GM19324 (cell line): ENCODE data around the gene PSMB1.
A peak's percentile ranks its signal among the peaks of the same experiment; 100 is the strongest.
"Not testable (repeated sequence)": the region's sequence is repeated elsewhere in the genome, so short reads cannot be mapped to it uniquely, and the experiment has no call there.

Experiments
- ATAC-seq: cut with Tn5 transposase; IDR thresholded peaks from one replicate; pipeline ENCODE4 v1.9.1; 2021; ENCODE audit warnings: mild to moderate bottlenecking, moderate library complexity; ENCODE audit not compliant: unreplicated experiment, low FRiP score

PSMB1 gene

GRCh38 chr6:170536671-170537070, 16.4 kb downstream of the PSMB1 start:
- ATAC-seq: no peak

- no peak for ATAC-seq
Measured at GRCh38 chr6:170535004-170535403, 18.1 kb downstream of the PSMB1 start.

DNA sequence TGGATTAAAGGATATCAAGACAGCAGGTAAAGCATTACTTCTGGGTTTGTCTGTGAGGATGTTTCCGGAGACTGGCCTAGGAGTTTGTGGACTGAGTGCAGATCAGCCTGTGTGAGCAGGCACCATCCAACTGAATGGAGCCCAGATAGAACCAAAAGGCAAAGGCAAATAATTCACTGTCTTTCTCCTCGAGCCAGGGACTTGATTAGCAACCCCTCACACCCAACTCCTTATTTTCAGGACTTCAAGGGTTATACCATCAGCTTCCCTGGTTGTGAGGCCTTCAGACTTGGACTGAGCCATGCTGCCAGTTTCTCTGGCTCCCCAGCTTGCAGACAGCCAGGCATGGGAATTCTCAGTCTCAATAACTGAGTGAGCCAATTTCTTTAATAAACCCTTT, 19.3 kb downstream of the PSMB1 start:
- ATAC-seq: no peak

DNA sequence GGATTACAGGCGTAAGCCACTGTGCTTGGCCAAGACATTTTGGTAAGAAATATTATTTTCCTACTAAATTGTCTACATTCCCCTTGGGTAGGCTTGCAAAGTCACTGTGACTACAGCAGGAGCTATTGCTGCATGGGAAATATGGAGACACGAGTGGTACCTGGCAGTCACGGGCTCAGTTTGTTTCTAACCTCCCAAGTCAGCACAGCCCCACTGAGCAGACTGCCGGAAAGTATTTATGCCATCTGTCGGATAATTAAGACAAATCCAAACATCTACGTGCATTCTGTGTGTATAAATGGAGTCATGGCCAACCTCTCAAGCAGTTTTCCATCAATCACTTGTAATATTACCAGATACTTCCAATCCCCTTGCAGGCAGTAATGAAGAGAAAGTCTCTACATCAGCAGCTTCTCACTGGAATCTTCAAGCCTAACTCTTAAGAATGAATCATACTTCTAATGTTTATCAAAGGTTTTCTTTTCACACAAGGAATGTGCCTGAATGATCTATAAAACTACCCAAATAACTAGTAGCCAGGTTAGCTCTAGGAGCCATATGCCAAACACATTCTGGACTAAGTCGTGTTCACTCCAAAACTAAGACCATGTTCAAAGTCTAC, 20.1 kb downstream of the PSMB1 start:
- no peak for ATAC-seq

- peak; percentile 77 for ATAC-seq
Measured at GRCh38 chr6:170529839-170530469, 23.2 kb downstream of the PSMB1 start.

GRCh38 chr6:170527995-170528394, 25.1 kb downstream of the PSMB1 start:
- ATAC-seq: not testable (repeated sequence)

- no peak for ATAC-seq
Measured at GRCh38 chr6:170525795-170526194, 27.3 kb downstream of the PSMB1 start.

GRCh38 chr6:170524172-170524502, 29.0 kb downstream of the PSMB1 start:
- ATAC-seq: no peak

DNA sequence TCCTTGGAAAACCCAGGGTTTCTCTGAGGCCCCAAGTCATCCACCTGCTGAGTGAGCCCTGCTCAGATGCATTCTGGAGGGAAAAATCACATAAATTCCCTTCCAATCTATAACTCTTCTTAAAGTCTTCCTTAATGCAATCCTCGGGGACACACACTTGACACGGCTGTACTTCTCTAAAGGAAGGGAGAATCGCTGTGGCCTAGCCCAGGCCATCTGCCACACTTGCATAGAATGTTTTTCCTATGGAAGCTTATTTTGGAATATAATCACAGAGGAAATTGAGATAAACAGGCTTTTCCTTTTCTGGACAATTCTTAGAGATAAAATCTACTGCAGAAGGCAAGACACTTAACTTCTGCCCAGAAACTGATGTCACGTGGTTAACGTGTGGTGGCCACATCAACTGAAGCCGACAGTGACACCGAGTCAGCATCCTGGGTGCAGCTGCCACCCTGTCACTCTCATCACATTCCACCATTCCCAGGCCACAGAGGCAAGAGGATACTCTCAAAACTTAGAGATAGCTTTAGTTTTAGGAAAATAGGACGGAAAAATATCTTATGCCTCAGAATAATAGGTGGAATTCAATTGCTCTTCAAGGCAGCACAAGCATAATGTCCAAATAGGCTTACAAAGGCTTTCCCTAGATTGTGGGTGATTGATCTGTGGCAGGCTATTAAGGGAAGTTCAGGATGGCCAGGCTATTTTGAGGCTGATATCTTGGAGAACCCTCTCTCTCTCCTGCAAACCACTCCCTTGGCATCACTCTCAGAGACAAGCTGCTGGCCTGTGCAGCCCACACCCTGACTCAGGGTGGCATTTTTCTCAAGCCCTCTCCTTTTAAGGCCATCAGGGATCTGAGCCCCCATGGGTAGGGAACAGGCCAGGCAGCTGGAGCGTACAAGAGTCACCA, 29.6 kb downstream of the PSMB1 start:
- ATAC-seq: no peak

DNA sequence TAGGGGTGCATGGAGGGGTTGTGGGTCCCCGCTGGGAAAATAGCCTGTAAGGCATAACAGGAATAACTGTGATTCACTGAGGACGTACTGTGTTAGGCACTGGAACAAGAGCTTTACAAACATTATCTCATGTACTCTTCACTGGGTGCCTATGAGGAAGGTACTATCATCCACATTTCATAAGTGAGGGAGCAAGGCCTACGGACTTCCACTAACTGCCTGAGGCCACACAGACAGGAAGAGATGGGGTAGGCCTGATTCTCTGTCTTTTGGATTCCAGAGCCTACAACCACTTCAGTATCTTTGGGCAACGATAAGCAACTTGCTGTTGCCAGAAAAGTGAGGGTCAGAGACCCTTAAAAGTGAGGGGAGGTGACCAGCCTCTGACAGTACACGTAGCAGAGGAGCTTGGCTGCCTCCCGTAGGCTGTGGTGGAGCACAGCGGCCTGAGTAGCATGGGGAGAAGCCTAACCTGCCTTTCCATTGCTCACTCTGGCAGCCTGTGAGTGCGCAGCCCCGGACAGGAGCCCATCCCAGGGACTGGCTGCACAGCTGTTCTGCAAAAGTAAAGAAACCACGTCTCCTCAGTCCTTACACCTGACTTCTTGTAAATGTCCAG, 30.4 kb downstream of the PSMB1 start:
- no peak for ATAC-seq

DNA sequence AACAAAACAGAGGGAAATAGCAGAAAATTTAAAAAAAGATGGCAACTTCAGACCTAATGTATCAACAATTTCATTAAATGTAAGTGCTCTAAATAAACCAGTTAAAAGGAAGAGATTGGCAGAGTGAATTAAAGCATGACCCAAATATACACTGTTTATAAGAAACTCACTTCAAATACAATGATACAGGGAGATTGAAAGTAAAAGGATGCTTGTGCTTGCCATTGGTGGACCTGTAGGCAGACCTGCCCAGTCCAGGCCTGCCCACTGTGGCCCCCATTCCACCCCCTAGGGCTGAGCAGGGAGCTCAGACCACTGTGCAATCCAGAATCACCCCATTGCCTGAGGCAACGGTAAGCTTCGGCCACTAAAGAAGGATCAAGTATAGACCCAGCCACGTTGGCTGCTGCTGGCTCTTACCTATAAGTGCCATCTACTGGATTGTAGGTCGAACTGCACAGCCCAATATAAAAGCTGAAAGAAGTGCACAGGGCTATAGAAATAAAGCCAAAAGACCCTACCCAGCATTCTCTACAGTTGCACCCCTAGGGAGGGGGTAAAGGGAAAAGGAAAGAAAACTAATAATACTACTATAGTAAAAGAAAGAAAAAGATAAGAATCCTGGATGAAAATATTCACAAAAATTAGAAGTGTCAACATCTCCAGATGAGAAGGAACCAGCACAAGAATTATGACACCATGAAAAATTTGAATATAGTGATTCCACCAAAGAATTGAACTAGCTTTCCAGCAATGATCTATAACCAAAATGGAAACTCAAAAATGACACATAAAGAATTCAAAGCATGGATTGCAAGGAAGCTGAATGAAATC, 36.1 kb downstream of the PSMB1 start:
- peak; percentile 89 for ATAC-seq

- ATAC-seq: no peak
Measured at GRCh38 chr6:170514908-170515307, 38.2 kb downstream of the PSMB1 start.

DNA sequence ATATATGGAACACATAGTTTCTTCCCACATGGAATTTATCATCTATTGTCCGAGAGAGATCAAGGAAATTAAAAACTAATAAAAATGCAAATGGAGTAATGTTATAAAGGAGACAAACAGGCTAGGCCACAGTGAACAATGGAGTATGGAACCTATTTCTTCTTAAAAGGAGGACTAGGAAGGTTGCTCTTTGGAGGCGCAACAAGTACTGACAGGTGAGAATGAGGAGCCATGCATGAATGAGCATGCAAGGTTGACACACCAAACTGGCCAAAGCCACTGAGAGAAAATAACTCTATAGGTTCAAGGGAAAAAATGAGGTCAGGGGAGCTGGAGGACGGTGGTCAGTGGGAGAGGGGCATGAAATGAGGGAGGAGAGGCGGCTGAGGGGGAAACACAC, 40.9 kb downstream of the PSMB1 start:
- no peak for ATAC-seq

GRCh38 chr6:170510631-170511030, 42.5 kb downstream of the PSMB1 start:
- ATAC-seq: no peak

DNA sequence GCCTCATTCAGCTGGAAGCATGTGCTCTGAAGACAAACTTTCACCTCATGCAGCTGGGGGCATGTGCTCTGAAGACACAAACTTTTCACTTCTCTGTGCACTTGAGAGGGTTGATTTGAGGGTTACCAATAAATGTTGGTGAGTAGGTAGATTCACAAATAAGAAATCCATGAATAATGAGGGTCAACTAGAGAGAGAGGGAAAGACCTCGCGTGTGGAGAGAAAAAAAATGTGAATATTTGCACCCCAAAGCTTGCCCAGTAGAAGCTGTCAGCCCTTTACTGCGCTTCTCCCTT, 43.4 kb downstream of the PSMB1 start:
- ATAC-seq: no peak

DNA sequence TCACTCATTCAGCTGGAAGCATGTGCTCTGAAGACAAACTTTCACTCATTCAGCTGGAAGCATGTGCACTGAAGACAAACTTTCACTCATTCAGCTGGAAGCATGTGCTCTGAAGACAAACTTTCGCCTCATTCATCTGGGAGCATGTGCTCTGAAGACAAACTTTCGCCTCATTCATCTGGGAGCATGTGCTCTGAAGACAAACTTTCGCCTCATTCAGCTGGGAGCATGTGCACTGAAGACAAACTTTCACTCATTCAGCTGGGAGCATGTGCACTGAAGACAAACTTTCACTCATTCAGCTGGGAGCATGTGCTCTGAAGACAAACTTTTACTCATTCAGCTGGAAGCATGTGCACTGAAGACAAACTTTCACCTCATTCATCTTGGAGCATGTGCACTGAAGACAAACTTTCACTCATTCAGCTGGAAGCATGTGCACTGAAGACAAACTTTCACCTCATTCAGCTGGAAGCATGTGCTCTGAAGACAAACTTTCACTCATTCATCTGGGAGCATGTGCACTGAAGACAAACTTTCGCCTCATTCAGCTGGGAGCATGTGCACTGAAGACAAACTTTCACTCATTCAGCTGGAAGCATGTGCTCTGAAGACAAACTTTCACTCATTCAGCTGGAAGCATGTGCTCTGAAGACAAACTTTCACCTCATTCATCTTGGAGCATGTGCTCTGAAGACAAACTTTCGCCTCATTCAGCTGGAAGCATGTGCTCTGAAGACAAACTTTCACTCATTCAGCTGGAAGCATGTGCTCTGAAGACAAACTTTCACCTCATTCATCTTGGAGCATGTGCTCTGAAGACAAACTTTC, 44.0 kb downstream of the PSMB1 start:
- ATAC-seq: not testable (repeated sequence)

- ATAC-seq: not testable (repeated sequence)
Measured at GRCh38 chr6:170508275-170508674, 44.8 kb downstream of the PSMB1 start.

DNA sequence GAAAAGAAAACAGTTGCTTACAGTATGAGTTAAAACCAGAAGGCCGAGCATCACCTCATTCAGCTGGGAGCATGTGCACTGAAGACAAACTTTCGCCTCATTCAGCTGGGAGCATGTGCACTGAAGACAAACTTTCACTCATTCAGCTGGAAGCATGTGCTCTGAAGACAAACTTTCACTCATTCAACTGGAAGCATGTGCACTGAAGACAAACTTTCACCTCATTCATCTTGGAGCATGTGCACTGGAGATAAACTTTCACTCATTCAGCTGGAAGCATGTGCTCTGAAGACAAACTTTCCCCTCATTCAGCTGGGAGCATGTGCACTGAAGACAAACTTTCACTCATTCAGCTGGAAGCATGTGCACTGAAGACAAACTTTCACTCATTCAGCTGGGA, 45.4 kb downstream of the PSMB1 start:
- not testable (repeated sequence) for ATAC-seq

DNA sequence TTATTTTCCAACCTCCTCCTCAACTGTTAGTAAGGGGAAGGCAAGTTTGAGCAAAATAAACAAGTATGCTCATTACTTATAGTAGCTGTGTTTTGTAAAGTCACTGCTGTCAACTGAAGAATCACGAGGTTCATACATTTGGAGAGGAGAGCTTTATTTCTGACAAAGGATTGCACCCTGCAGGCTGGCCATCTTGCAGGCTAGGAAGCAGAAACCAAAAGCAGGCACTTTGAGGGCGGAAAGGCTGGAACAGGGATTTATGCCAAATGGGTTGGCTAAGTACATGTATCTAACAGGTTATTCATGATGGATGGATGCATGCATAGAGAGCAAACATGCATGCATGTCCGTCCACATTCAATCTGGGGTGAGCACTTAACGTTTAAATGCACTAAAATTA, 46.7 kb downstream of the PSMB1 start:
- no peak for ATAC-seq

GRCh38 chr6:170505306-170505705, 47.8 kb downstream of the PSMB1 start:
- ATAC-seq: no peak
